Stomach (tissue), 4 donors: ENCODE results near the gene JSRP1.

Experiments used
- EP300 ChIP-seq: sonication (generic); formaldehyde crosslinking; IDR thresholded peaks from one replicate; pipeline ENCODE4 v1.6.1; 2017; ENCODE audit warnings: antibody characterized with exemption
- POLR2A ChIP-seq, 4 donors: fragments of 450-650 bp; IDR thresholded peaks; one replicate each; pipeline ENCODE4 v1.6.1; 2016; ENCODE audit warnings: antibody characterized with exemption in 4 of 4, control low read depth in 2 of 4, mild to moderate bottlenecking in 1 of 4, moderate library complexity in 1 of 4
- TF ChIP-seq, protein P1 (sequence below), 7 experiments: fragments of 450-650 bp in 4 of 7; fragments of 200-600 bp in 3 of 7; sonication (generic) in 3 of 7; IDR thresholded peaks; one replicate each; pipeline ENCODE4 v1.5.1; 2016 to 2019; ENCODE audit warnings: antibody characterized with exemption in 7 of 7, control low read depth in 2 of 7, mild to moderate bottlenecking in 1 of 7

DNA sequence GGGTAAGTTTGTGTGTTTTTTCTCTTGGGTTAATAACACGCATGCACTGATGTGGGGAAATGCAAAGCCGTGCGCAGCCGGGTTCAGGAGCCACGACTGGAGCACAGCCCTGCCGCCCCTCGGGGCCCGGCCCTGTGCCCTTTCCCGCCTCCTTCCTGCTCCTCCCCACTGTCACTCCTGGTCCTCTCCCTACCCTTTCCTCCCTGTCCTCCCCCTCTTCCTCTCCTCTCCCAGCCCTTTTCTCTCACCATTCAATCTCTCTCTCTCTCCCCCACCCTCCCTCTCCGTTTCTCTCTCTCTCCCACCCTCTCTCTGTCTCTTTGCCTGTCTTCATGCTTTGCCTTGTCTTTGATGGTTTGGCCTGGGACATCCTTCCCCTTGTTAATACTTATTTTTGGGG lies 47.2 kb downstream of the JSRP1 start:
- TF ChIP-seq, protein P1, sequence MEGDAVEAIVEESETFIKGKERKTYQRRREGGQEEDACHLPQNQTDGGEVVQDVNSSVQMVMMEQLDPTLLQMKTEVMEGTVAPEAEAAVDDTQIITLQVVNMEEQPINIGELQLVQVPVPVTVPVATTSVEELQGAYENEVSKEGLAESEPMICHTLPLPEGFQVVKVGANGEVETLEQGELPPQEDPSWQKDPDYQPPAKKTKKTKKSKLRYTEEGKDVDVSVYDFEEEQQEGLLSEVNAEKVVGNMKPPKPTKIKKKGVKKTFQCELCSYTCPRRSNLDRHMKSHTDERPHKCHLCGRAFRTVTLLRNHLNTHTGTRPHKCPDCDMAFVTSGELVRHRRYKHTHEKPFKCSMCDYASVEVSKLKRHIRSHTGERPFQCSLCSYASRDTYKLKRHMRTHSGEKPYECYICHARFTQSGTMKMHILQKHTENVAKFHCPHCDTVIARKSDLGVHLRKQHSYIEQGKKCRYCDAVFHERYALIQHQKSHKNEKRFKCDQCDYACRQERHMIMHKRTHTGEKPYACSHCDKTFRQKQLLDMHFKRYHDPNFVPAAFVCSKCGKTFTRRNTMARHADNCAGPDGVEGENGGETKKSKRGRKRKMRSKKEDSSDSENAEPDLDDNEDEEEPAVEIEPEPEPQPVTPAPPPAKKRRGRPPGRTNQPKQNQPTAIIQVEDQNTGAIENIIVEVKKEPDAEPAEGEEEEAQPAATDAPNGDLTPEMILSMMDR (IDR thresholded peaks at IDR 0.05) = no peak
- TF ChIP-seq POLR2A (IDR thresholded peaks at IDR 0.05) = no peak
- TF ChIP-seq EP300 = no peak
